Activated CD8-positive, alpha-beta memory T cell treated with anti-CD3 and anti-CD28 coated beads for 36 hours (primary cell): ENCODE data around the gene MAP2K3. TPM values are rescaled to one million over a fixed set of nuclear protein-coding genes. Genes with fewer than 3 reads are reported as not detected.

Source experiments
- CTCF ChIA-PET: fragments of 350-600 bp; sonication (Branson Sonifier 250); formaldehyde crosslinking; loops from one replicate; lab custom pipeline; 2021; ENCODE audit warnings: antibody characterized with exemption; lab: Charles Lee
- POLR2A ChIA-PET: fragments of 350-600 bp; sonication (Branson Sonifier 250); formaldehyde crosslinking; loops from one replicate; lab custom pipeline; 2021; ENCODE audit warnings: antibody characterized with exemption; lab: Charles Lee
- total RNA-seq, 2 experiments: library from RNA; stranded (reverse); gene quantifications; one replicate each; pipeline ENCODE4 v1.2.3, GENCODE V29; 2021

MAP2K3 gene
- total RNA-seq, 2 experiments from 2014 or later: 170 to 171 TPM

GRCh38 chr17:21354796-21355385 is 70.4 kb downstream of the MAP2K3 start:
- ChIA-PET POLR2A (no interaction called here), CTCF (no interaction called here)

- POLR2A ChIA-PET: no interaction called here
Measured at GRCh38 chr17:21355586-21355985, 71.1 kb downstream of the MAP2K3 start.

GRCh38 chr17:21356537-21357127 is 72.1 kb downstream of the MAP2K3 start:
- CTCF ChIA-PET: no interaction called here

More at GRCh38 chr17:21355586-21355985, 71.1 kb downstream of the MAP2K3 start:
- CTCF ChIA-PET: no interaction called here

DNA sequence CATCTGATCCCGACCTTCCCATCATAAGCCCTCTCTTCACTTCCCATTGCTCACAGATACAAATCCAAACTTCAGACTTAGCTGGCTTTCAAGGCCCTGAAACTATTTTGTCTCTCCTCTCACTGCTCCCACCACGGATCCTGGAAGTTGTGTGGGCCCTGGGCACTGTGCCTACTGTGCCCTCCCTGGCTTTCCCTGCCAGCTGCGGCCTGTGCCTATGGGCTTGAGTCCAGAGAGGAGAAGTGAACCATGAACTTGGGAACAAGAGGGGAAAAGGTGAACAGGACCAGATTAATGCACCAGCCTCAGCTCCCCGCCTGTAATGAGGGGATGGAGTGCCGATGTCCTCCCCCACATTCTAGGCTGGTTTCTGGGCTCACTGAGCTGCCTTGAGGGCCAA is 72.8 kb downstream of the MAP2K3 start:
- POLR2A ChIA-PET: no interaction called here
- CTCF ChIA-PET: no interaction called here

More at GRCh38 chr17:21356537-21357127, 72.1 kb downstream of the MAP2K3 start:
- POLR2A ChIA-PET: no interaction called here

- ChIA-PET CTCF (no interaction called here), POLR2A (no interaction called here)
Measured at GRCh38 chr17:21357696-21358656, 73.5 kb downstream of the MAP2K3 start.

DNA sequence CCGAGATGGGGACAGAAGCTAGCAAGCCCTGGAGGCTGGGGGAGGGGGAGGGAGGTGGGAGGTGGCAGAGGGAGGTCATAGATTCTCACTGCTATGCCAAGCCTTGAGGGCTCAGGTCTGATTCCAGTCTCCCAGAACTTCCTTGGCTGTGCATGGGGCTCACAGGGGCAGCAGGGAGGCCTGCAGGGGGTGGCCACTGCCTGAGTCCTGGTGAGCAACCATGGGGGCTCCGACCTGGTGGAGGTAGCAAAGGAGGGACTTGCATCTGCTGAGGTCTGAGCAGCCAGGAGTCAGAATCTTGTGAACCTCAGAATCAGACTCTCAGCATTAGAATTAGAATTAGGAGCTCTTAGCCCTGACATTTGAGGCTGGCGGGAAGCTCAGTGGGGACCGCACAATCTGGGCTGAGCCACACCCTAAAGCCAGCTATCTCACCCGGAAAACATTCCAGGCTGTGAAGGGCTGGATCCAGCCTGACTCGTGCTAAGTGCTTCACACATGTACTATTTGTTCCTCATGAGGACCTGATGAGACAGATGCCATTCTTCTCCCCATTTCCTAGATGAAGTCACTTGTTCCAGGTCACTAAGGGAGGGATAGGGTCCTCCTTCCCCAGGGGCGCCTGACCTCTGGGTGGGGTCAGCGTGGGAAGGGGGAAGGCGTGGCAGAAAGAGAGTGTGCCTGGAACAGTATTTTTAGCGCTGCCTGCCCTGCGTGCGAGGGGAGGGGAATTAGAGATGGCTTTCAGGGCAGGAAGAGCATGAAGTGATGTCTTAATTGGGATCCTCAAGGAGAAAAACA is 74.4 kb downstream of the MAP2K3 start:
- CTCF ChIA-PET: no interaction called here
- POLR2A ChIA-PET: no interaction called here

GRCh38 chr17:21359483-21359840 is 75.0 kb downstream of the MAP2K3 start:
- ChIA-PET POLR2A (no interaction called here), CTCF (no interaction called here)

- ChIA-PET CTCF (no interaction called here), POLR2A (no interaction called here)
Measured at GRCh38 chr17:21360048-21360447, 75.5 kb downstream of the MAP2K3 start.

GRCh38 chr17:21361020-21361809 is 76.7 kb downstream of the MAP2K3 start:
- POLR2A ChIA-PET: no interaction called here

GRCh38 chr17:21362331-21362931 is 77.9 kb downstream of the MAP2K3 start:
- ChIA-PET CTCF (no interaction called here), POLR2A (no interaction called here)

More at GRCh38 chr17:21361020-21361809, 76.7 kb downstream of the MAP2K3 start:
- CTCF ChIA-PET: no interaction called here

DNA sequence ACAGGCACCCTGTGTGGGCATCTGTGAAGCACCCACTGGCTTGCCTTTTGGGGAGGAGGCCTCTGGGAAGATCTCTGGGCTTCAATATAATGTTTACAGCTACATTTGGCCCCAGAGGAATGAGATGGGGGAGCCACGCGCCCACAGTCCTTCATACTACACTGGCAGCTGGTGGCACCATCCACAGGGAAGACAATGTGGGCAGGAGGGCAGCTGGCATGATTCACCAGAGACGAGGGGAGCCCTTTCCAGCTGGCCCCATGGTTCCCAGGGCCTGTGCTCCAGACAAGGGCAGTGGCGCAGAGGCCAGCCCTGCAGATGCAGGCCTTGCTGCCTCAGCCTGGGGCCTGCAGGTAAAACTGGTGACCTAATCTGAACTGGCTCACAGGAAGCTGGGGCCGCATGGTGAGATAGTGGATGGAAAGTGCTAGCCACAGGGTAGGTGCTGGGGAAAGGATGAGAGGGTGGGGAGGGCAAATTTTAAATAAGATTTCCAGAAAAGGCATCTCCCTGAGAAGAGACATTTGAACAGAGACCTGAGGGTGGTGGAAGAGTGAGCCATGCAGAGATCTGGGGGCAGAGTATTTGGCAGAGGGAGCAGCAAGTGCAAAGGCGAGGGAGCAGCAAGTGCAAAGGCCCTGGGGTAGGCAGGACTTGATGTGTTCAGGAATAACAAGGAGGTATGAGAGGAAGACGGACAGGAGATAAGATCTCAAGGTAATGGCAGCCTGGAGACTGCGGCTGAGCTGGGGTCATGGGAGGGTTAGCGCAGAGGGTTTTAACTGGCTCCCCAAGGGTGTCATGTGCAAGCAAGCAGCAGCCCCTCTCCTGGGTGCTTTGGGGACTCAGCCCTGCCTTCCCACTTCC is 79.5 kb downstream of the MAP2K3 start:
- ChIA-PET POLR2A (no interaction called here), CTCF (no interaction called here)

Other genes starting within 250 kb of the MAP2K3 start
- 100 to 1,000 TPM; 144 TPM for gene USP22, start 241.7 kb upstream of the MAP2K3 start, total RNA-seq
- gene DHRS7B, start 157.7 kb upstream of the MAP2K3 start, total RNA-seq: 10 to 100 TPM; 22.6 to 26.2 TPM
- 10 to 100 TPM; 28.2 to 28.6 TPM for gene TMEM11, start 70.5 kb upstream of the MAP2K3 start, total RNA-seq
- 1 to 10 TPM; 1.8 to 1.9 TPM for gene NATD1, start 31.3 kb upstream of the MAP2K3 start, total RNA-seq
- gene KCNJ12, start 91.6 kb downstream of the MAP2K3 start, total RNA-seq: not detected